ENCODE measurements around the gene HTR3D.
"Not testable (repeated sequence)": the region's sequence is repeated elsewhere in the genome, so short reads cannot be mapped to it uniquely, and the experiment has no call there.

The HTR3D gene

DNA sequence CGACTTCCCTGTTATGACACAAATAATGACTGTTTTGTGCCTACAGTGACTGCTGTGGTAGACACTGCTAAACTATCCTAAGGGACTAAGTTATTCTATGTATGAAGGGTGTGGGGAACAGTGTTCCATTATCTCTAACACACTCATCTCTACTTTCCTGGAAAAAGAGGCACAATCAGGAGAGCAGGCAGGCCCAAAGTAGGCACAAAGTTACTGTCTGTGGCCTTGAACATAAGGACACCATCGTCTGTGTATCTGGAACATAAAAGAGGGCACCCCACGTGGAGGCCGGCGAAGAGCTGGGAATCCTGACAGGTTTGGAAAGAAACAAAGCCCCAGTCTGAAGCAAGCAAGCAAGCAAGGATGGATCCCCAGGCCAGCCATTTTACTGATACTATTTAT is 15.4 kb upstream of the HTR3D start:
- no peak for DNase-seq (ENCODE audit: low read depth, low spot score)

- no peak for DNase-seq (ENCODE audit: low read depth, low spot score)
These were observed 14.5 kb upstream of the HTR3D start for GRCh38 chr3:184016811-184017671.

DNA sequence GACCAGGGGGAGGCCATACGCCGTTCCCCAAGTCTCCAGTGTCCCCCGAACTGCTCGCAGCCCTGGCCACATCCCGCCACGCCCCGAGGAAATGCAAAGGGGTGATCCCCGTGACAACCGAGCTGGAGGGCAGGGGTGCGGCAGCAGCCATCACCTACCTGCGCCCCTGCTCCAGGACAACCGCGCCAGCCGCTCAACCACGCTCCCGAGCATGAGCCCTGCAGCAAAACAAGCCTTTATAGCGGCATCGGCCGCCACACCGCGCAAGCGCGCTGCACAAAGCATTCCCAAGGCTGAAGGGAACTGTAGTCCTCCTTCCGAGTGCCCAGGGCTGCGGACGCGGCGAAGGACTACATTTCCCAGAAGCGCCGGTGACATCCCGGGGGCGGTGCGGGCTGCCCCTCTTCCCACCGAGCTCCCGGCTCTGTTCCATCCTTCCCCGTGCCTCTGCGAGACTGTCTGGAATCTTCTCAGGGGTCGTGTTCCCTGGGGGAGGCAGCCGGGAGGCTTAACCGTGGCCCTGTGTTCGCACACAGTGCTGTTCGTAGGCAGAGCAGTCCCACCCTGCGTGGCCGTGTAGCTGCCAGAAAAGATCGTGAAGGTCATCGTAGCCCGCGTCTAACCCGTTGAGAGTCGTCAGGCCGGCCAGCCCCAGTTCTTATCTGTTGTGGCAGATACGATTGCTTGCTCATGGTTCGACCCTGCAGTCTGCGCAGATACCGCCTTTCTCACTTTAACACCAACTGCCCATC is 13.7 kb upstream of the HTR3D start, which contains the start of gene ABCC5:
Gene ABCC5 (minus strand): TSS at position 213 of the 752 bp plus-strand sequence. CDS start 3,492 bp downstream, outside the sequence.
- DNase-seq (ENCODE audit: low read depth, low spot score): peak; percentile 70

DNA sequence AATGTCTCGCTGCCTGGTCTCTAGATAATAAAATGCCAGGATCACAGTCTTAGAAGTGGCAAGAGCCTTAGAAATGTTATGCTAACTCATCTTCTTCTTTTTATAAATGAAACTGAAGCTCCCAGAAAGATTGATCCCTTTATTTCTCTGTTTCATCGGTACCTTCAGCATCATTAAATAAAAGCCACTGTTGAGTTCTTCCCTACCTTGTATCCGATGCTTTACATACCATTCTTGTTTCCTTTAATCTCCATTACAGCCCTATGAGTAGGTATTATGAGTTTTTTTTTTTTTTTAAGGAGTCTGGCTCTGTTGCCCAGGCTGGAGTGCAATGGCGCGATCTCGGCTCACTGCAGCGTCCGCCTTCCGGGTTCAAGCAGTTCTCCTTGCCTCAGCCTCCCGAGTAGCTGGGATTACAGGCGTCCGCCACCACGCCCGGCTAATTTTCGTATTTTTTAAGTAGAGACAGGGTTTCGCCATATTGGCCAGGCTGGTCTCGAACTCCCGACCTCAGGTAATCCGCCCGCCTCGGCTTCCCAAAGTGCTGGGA is 13.0 kb upstream of the HTR3D start:
- DNase-seq (ENCODE audit: low read depth, low spot score): no peak

- no peak for DNase-seq (ENCODE audit: low read depth, low spot score)
These were observed 9.2 kb upstream of the HTR3D start for GRCh38 chr3:184022323-184022722.

DNA sequence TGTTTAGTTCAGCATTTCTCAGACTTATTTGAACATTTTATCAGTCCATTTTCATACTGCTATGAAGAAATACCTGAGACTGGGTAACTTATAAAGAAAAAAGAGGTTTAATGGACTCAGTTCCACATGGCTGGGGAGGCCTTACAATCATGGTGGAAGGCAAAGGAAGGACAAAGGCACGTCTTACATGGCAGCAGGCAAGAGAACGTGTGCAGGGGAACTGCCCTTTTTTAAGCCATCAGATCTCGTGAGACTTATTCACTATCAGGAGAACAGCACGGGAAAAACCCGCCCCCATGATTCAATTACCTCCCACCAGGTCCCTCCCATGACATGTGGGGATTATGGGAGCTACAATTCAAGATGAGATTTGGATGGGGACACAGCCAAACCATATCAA is 6.3 kb upstream of the HTR3D start:
- not testable (repeated sequence) for DNase-seq (ENCODE audit: low read depth, low spot score)

- not testable (repeated sequence) for DNase-seq (ENCODE audit: low read depth, low spot score)
These were observed 3.2 kb upstream of the HTR3D start for GRCh38 chr3:184028275-184028890.

DNA sequence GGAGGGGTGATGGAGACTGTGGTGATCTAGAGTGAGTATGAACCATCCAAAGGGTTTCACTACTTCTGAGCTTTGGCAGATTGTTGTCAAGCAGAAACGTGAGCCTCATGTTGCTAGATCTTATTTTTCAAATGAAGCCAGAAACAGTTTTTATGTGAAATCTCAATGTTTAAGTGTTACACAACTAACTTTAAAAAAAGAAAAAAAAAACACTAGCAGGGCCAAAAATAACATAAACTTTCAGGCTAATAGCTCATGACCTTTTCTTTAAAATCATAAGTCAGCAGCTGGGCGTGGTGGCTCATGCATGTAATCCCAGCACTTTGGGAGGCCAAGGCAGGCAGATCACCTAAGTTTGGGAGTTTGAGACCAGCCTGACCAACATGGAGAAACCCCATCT is 2.1 kb upstream of the HTR3D start:
- DNase-seq (ENCODE audit: low read depth, low spot score): no peak

GRCh38 chr3:184030536-184030935 is 1.0 kb upstream of the HTR3D start:
- no peak for DNase-seq (ENCODE audit: low read depth, low spot score)

GRCh38 chr3:184037816-184038215 is 6.3 kb downstream of the HTR3D start:
- no peak for DNase-seq (ENCODE audit: low read depth, low spot score)

DNA sequence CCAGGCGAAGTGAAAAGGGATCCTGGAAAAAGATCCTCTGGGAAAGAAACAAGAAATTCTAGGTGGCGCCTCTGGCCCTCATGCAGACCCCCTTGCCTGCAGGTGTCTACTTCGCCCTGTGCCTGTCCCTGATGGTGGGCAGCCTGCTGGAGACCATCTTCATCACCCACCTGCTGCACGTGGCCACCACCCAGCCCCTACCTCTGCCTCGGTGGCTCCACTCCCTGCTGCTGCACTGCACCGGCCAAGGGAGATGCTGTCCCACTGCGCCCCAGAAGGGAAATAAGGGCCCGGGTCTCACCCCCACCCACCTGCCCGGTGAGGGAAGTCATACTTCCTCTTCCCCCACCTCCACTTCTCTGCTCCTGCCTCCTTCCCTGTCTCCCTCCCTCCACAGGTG is 6.8 kb downstream of the HTR3D start:
- not testable (repeated sequence) for DNase-seq (ENCODE audit: low read depth, low spot score)

GRCh38 chr3:184039414-184039813 is 7.9 kb downstream of the HTR3D start:
- no peak for DNase-seq (ENCODE audit: low read depth, low spot score)

- DNase-seq (ENCODE audit: low read depth, low spot score): no peak
These were observed 8.5 kb downstream of the HTR3D start for GRCh38 chr3:184040010-184040409.

- no peak for DNase-seq (ENCODE audit: low read depth, low spot score)
These were observed 11.1 kb downstream of the HTR3D start for GRCh38 chr3:184042617-184043016.

- no peak for DNase-seq (ENCODE audit: low read depth, low spot score)
These were observed 14.5 kb downstream of the HTR3D start for GRCh38 chr3:184045995-184046394.

DNA sequence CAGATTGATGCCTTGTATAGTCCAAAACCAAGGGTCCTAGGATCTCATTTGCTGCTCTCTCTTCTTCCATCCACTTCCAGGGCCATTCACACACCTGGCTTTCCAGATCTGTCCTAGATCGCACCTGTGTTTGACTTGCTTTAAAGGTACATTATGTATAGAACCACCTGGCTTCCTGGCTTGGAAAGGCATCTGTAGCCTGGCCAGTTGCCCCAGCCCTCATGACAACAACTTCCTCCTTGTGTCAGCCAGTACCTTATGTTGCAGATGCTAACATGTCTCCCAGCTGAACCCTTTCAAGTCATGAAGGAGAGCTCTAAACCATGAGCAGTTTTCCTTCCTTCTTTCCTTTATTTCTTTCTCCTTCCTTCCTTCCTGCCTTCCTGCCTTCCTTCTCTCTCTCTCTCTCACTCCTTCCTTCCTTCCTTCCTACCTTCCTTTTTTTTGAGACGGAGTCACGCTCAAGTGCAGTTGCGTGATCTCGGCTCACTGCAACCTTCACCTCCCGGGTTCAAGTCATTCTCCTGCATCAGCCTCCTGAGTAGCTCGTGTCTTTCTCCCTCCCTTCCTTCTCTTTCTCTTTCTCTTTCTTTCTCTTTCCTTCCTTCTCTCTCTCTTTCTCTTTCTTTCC is 18.8 kb downstream of the HTR3D start:
- DNase-seq (ENCODE audit: low read depth, low spot score): no peak

- DNase-seq (ENCODE audit: low read depth, low spot score): no peak
These were observed 21.2 kb downstream of the HTR3D start, which contains the start of gene HTR3C for GRCh38 chr3:184052767-184053166. TSS of gene HTR3C (plus strand) at chr3:184053047. CDS start at chr3:184053081, 34 bp downstream.

GRCh38 chr3:184058029-184058428 is 26.5 kb downstream of the HTR3D start:
- DNase-seq (ENCODE audit: low read depth, low spot score): no peak

DNA sequence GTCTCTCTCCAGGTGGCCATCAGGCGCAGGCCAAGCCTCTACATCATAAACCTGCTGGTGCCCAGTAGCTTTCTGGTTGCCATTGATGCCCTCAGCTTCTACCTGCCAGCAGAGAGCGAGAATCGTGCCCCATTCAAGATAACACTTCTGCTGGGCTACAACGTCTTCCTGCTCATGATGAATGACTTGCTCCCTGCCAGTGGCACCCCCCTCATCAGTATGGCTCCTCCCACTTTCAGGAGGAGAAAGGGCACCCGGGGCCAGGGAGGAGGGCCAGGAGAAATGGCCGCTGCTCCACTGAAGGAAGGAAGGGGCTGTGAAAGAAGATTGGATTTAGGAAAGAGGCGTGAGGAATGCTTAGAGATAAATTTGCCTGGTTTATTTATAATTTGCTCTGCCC is 27.9 kb downstream of the HTR3D start:
- DNase-seq (ENCODE audit: low read depth, low spot score): no peak

GRCh38 chr3:184062637-184063036 is 31.1 kb downstream of the HTR3D start:
- DNase-seq (ENCODE audit: low read depth, low spot score): no peak

GRCh38 chr3:184066211-184066610 is 34.7 kb downstream of the HTR3D start:
- no peak for DNase-seq (ENCODE audit: low read depth, low spot score)
